Colonic mucosa (tissue), 4 donors: ENCODE results near the gene ASCL2. TPM values are rescaled to one million over a fixed set of nuclear protein-coding genes. Genes with fewer than 3 reads are reported as not detected.
"Not testable (repeated sequence)": the region's sequence is repeated elsewhere in the genome, so short reads cannot be mapped to it uniquely, and the experiment has no call there.

Source experiments
- DNase-seq: peaks from one replicate; pipeline ENCODE4 v3.0.0-alpha.2; 2020
- H3K27ac ChIP-seq: fragments of 200-600 bp; one replicate; pipeline ENCODE4 v1.8.0; 2021
- H3K27me3 ChIP-seq: fragments of 200-600 bp; one replicate; pipeline ENCODE4 v1.8.0; 2021
- H3K36me3 ChIP-seq: fragments of 200-600 bp; one replicate; pipeline ENCODE4 v1.8.0; 2021
- H3K4me1 ChIP-seq: fragments of 200-600 bp; one replicate; pipeline ENCODE4 v1.8.0; 2021; ENCODE audit warnings: mild to moderate bottlenecking
- H3K4me3 ChIP-seq: fragments of 200-600 bp; one replicate; pipeline ENCODE4 v1.8.0; 2021
- H3K9ac ChIP-seq, 2 donors: one replicate each; pipeline ENCODE4 v1.7.0; 2013; ENCODE audit warnings: control low read depth in 2 of 2, low read depth in 2 of 2, low read length in 2 of 2
- H3K9me3 ChIP-seq: fragments of 200-600 bp; one replicate; pipeline ENCODE4 v1.8.0; 2021
- intact Hi-C: fragments of 100-400 bp; cut with DNase I; formaldehyde crosslinking; loops from one replicate; pipeline ENCODE4 v1.14.1; 2022
- total RNA-seq, 2 donors: library from RNA; stranded (reverse); fragmentation: NEBNext Ultra II Directional in 1 of 2; extraction: Animal tissue kit (Norgen Biotek cat#: 25700) in 1 of 2; gene quantifications; one replicate each; pipeline ENCODE4 v1.2.1, GENCODE V29; 2021
- TF ChIP-seq, protein P1 (sequence below): fragments of 200-600 bp; IDR thresholded peaks from one replicate; pipeline ENCODE4 v1.8.0; 2022; ENCODE audit warnings: antibody characterized with exemption, mild to moderate bottlenecking
- donor health status: healthy.
- donor health status: DM: no; HTN: no; CAD: no.
- donor health status: DM: no; HTN: no; CAD: no.

The ASCL2 gene
- total RNA-seq, 2 donors from 2014 or later = 4.8 to 16.4 TPM

DNA sequence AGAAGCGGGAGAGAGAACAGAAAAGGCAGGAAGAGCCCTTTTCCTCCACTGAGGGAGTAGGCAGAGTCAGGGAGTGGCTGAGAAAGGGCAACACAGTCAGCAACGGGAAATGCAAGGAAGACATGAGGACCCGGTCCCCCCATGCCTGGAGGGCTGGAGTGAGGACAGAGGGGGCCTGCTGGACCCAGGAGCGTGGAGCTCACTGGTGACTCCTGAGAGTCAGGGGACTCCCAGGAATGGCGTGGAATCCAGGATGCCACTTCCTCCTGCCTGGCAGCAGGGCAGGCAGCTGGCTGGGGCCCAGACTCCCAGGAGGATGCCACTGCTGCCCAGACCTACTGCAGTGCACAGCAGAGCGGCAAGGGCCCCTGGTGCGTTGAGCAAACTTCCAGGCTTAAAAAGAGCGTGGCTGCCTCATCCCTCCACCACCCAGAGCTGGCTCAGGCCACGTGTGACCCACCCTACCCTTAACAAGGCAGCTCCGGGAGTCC, 20.0 kb upstream of the ASCL2 start:
- no peaks in the 10 kb centered on the region for H3K9me3 ChIP-seq
- DNase-seq = no peak
- H3K4me1 ChIP-seq = no peaks in the 10 kb centered on the region
- no peaks in the 10 kb centered on the region for H3K27me3 ChIP-seq
- H3K4me3 ChIP-seq = no peak overlapping the region
- TF ChIP-seq, protein P1, sequence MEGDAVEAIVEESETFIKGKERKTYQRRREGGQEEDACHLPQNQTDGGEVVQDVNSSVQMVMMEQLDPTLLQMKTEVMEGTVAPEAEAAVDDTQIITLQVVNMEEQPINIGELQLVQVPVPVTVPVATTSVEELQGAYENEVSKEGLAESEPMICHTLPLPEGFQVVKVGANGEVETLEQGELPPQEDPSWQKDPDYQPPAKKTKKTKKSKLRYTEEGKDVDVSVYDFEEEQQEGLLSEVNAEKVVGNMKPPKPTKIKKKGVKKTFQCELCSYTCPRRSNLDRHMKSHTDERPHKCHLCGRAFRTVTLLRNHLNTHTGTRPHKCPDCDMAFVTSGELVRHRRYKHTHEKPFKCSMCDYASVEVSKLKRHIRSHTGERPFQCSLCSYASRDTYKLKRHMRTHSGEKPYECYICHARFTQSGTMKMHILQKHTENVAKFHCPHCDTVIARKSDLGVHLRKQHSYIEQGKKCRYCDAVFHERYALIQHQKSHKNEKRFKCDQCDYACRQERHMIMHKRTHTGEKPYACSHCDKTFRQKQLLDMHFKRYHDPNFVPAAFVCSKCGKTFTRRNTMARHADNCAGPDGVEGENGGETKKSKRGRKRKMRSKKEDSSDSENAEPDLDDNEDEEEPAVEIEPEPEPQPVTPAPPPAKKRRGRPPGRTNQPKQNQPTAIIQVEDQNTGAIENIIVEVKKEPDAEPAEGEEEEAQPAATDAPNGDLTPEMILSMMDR = no peak
- no peak overlapping the region for H3K9ac ChIP-seq
- no peaks in the 10 kb centered on the region for H3K36me3 ChIP-seq
- no peak overlapping the region for H3K27ac ChIP-seq
- intact Hi-C loops = no loop called here

DNA sequence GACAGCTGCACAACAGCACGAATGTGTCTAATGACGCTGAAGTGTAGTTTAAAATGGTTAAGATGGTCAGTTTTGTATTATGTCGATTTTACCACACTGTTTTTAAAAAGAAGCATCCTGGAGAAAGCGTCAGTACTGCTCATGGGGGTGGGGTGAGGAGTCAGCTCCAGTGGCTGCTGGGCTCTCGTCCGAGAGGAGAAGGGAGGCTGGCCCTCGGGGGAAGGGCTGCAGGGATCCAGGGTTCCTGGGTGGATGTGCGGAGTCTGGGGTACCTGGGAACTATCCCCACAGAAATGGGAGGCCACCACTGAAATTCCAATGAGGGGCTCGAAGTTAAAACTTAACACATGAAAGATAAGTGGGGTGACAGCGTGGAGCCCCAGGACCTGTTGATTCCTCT, 19.5 kb upstream of the ASCL2 start:
- no peak overlapping the region for H3K9ac ChIP-seq
- no peaks in the 10 kb centered on the region for H3K36me3 ChIP-seq
- intact Hi-C loops = no loop called here
- no peak overlapping the region for H3K27ac ChIP-seq
- H3K4me3 ChIP-seq = no peak overlapping the region
- TF ChIP-seq, protein P1 = no peak
- H3K4me1 ChIP-seq = no peaks in the 10 kb centered on the region
- H3K27me3 ChIP-seq = no peaks in the 10 kb centered on the region
- H3K9me3 ChIP-seq = no peaks in the 10 kb centered on the region
- no peak for DNase-seq

DNA sequence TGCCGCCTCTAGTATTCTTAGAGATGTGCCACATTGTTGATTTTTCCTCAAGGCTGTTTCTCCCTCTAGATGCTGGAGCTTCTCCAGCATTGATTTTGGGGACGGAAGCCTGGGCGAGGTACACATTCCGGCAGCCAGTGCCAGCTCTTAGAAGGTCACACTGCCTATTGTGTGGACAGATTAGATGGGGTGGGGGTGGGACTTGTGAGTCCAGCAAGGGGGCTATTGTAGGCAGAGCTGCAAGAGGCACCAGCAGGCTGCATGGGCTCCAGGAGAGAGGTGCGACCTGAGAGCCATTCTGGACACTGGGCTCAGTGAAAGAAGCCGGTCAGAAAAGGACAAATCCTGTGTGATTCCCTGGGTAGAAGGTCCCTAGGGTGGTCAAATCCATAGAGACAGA, 19.0 kb upstream of the ASCL2 start:
- H3K27me3 ChIP-seq = no peaks in the 10 kb centered on the region
- H3K4me3 ChIP-seq = no peak overlapping the region
- intact Hi-C loops = no loop called here
- no peaks in the 10 kb centered on the region for H3K36me3 ChIP-seq
- DNase-seq = no peak
- H3K9me3 ChIP-seq = no peaks in the 10 kb centered on the region
- TF ChIP-seq, protein P1 = no peak
- H3K27ac ChIP-seq = no peak overlapping the region
- H3K4me1 ChIP-seq = no peaks in the 10 kb centered on the region
- H3K9ac ChIP-seq = no peak overlapping the region

DNA sequence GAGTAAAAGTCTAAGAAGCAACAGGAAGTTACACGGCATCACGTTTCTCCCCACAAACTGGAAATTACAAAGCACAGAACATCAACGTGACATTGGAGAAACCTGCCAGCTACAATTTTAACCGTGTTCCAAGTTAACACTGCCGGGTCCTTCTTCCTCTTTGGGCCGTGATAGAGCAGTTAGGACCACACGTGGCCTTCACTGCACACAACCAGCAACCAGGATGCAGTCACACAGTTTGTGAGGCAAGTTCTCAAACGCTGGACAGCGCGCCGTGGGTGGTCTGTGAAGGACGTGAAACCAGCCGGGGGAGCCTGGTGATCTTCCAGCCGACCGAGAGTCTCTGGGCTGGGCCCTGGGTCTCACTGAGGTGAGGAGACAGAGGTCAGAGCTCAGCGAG, 16.7 kb upstream of the ASCL2 start:
- Histone ChIP-seq H3K27ac (no peak overlapping the region), H3K4me1 (no peaks in the 10 kb centered on the region), H3K36me3 (no peaks in the 10 kb centered on the region), H3K4me3 (no peak overlapping the region), H3K9ac (no peak overlapping the region), H3K27me3 (no peaks in the 10 kb centered on the region), H3K9me3 (no peaks in the 10 kb centered on the region)
- intact Hi-C loops = no loop called here
- DNase-seq = no peak
- TF ChIP-seq, protein P1 = no peak

DNA sequence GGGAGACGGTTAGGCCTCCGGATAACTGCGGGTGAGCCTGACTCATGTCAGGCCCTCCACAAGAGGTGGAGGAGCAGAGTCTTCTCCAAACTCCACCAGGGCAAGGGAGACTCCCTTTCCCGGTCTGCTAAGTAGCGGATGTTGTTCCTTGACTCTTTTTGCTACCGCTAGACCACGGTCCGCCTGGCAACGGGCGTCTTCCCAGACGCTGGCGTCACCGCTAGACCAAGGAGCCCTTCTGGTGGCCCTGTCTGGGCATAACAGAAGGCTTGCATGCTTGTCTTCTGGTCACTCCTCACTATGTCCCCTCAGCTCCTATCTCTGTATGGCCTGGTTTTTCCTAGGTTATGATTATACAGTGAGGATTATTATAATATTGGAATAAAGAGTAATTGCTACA, 16.0 kb upstream of the ASCL2 start:
- intact Hi-C loops = not testable (repeated sequence)

DNA sequence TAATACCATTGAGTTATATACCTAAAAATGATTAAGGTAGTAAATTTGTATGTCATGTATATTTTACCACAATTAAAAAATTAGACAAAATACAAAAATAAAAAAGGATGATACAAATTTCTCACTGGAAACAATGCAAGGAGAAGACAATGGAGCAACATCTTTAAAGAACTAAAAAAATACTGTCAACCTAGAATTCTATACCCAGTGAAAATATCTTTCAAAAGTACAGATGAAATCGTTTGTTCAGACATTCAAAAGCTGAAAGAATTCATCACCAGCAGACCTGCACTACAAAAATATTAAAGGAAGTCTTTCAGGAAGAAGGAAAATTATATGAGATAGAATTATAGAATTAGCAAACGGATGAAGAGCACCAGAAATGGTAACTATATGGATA, 9.8 kb upstream of the ASCL2 start:
- Histone ChIP-seq H3K4me1 (no peaks in the 10 kb centered on the region), H3K9ac (no peak overlapping the region), H3K27me3 (no peaks in the 10 kb centered on the region), H3K36me3 (no peaks in the 10 kb centered on the region), H3K9me3 (no peaks in the 10 kb centered on the region), H3K27ac (no peak overlapping the region), H3K4me3 (no peak overlapping the region)
- intact Hi-C loops = no loop called here
- TF ChIP-seq, protein P1 = no peak
- DNase-seq = no peak

More for the DNA sequence above, 16.0 kb upstream of the ASCL2 start:
- not testable (repeated sequence) for H3K36me3 ChIP-seq, H3K9ac ChIP-seq, H3K9me3 ChIP-seq, H3K27ac ChIP-seq, DNase-seq, H3K4me1 ChIP-seq, H3K4me3 ChIP-seq, H3K27me3 ChIP-seq
